Common myeloid progenitor, CD34-positive (primary cell): ENCODE results near the gene GRK2.
"Not testable (repeated sequence)": the region's sequence is repeated elsewhere in the genome, so short reads cannot be mapped to it uniquely, and the experiment has no call there.

Experiments
- CTCF ChIA-PET: fragments of 350-600 bp; sonication (Branson Sonifier 250); formaldehyde crosslinking; loops from one replicate; lab custom pipeline; 2021; ENCODE audit warnings: antibody characterized with exemption; lab: Charles Lee
- POLR2A ChIA-PET: fragments of 350-600 bp; sonication (Branson Sonifier 250); formaldehyde crosslinking; loops from one replicate; lab custom pipeline; 2021; ENCODE audit warnings: antibody characterized with exemption; lab: Charles Lee
- DNase-seq, 3 donors: peaks; one replicate each; pipeline versions ENCODE4 v3.0.0 to v3.0.0-alpha.2; 2013
- H3K27ac ChIP-seq, 2 experiments: 1 replicate in 1 of 2; 2 replicates in 1 of 2; pipeline ENCODE4 v1.7.0; 2013; ENCODE audit warnings: inconsistent platforms in 2 of 2, low read length in 2 of 2, mild to moderate bottlenecking in 2 of 2, low read depth in 1 of 2, moderate library complexity in 1 of 2; ENCODE audit not compliant: severe bottlenecking in 2 of 2, insufficient read depth in 1 of 2, poor library complexity in 1 of 2
- H3K27me3 ChIP-seq, 5 experiments: replicated peaks in 2 of 5; 1 replicate in 3 of 5; 2 replicates in 2 of 5; pipeline versions ENCODE4 v1.6.1 to v1.7.0; 2013; ENCODE audit warnings: low read length in 4 of 5, mild to moderate bottlenecking in 2 of 5, moderate library complexity in 2 of 5, inconsistent platforms in 1 of 5; ENCODE audit not compliant: insufficient read depth in 5 of 5, control insufficient read depth in 4 of 5
- H3K36me3 ChIP-seq, 4 experiments: 1 replicate in 2 of 4; 2 replicates in 2 of 4; pipeline versions ENCODE4 v1.6.1 to v1.7.0; 2013; ENCODE audit warnings: low read length in 3 of 4, control low read depth in 1 of 4, mild to moderate bottlenecking in 1 of 4; ENCODE audit not compliant: control insufficient read depth in 4 of 4, insufficient read depth in 4 of 4
- H3K4me1 ChIP-seq, 4 experiments: 1 replicate in 3 of 4; 2 replicates in 1 of 4; pipeline versions ENCODE4 v1.6.1 to v1.7.1; 2013; ENCODE audit warnings: low read length in 3 of 4, mild to moderate bottlenecking in 3 of 4, control low read depth in 1 of 4, inconsistent platforms in 1 of 4, moderate library complexity in 1 of 4; ENCODE audit not compliant: control insufficient read depth in 4 of 4, insufficient read depth in 4 of 4; ENCODE audit errors: control extremely low read depth in 1 of 4
- H3K4me3 ChIP-seq, 7 experiments: 1 replicate in 4 of 7; 2 replicates in 3 of 7; pipeline versions ENCODE4 v1.5.1 to v1.7.0; 2013; ENCODE audit warnings: mild to moderate bottlenecking in 7 of 7, low read length in 6 of 7, moderate library complexity in 6 of 7, inconsistent platforms in 2 of 7, low read depth in 2 of 7, control low read depth in 1 of 7; ENCODE audit not compliant: insufficient read depth in 4 of 7, control insufficient read depth in 1 of 7; ENCODE audit errors: extremely low read depth in 1 of 7
- H3K9me3 ChIP-seq, 5 experiments: 1 replicate in 4 of 5; 2 replicates in 1 of 5; pipeline versions ENCODE4 v1.6.1 to v1.7.1; 2013; ENCODE audit warnings: low read length in 4 of 5, mild to moderate bottlenecking in 2 of 5, inconsistent platforms in 1 of 5, low read depth in 1 of 5, moderate library complexity in 1 of 5; ENCODE audit not compliant: control insufficient read depth in 4 of 5, insufficient read depth in 2 of 5; ENCODE audit errors: control extremely low read depth in 1 of 5
- WGBS: methylation state at CpG from one replicate; pipeline ENCODE4 v1.1.5; 2013; ENCODE audit not compliant: insufficient coverage; 5-methylcytosine and 5-hydroxymethylcytosine counted together

The GRK2 gene

DNA sequence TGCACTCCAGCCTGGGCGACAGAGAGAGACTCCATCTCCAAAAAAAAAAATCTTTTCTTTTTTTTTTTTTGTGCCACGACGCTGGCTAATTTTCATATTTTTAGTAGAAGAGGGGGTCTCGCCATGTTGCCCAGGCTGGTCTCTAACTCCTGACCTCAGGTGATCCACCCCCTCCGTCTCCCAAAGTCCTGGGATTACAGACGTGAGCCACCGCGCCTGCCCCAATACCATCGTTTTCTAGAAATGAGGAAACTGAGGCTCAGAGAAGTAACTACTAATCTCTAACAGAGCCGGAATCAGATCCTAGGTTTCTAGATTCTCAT, 50.6 kb downstream of the GRK2 start:
- peak overlapping the region; percentile 49 to 91 (median 86) for H3K4me3 ChIP-seq
- peaks cover 9 to 33% (median 26%) of the 10 kb centered on the region in 4 experiments for H3K4me1 ChIP-seq
- H3K27ac ChIP-seq = peak overlapping the region in 1 of 2 experiments; percentile 80
- WGBS = 0% methylated on average over 3 of the region's 10 CpGs
- no peaks in the 10 kb centered on the region for H3K9me3 ChIP-seq
- ChIA-PET CTCF (interaction anchor here (0.8 to 11.4 kb wide), 23 partner anchors 8 to 236 kb away, joined by 3 to 124 read pairs (median 5); partner anchors contain the start of genes ANKRD13D, GRK2 and SSH3), POLR2A (interaction anchor here (0.6 to 3.6 kb wide), 13 partner anchors 14 to 77 kb away, joined by 3 to 26 read pairs (median 7); partner anchors contain the start of genes ANKRD13D, GRK2 and SSH3)
- no peak for DNase-seq
- H3K36me3 ChIP-seq = peaks cover 0 to 2% (median 0%) of the 10 kb centered on the region in 4 experiments
- no peaks in the 10 kb centered on the region for H3K27me3 ChIP-seq

DNA sequence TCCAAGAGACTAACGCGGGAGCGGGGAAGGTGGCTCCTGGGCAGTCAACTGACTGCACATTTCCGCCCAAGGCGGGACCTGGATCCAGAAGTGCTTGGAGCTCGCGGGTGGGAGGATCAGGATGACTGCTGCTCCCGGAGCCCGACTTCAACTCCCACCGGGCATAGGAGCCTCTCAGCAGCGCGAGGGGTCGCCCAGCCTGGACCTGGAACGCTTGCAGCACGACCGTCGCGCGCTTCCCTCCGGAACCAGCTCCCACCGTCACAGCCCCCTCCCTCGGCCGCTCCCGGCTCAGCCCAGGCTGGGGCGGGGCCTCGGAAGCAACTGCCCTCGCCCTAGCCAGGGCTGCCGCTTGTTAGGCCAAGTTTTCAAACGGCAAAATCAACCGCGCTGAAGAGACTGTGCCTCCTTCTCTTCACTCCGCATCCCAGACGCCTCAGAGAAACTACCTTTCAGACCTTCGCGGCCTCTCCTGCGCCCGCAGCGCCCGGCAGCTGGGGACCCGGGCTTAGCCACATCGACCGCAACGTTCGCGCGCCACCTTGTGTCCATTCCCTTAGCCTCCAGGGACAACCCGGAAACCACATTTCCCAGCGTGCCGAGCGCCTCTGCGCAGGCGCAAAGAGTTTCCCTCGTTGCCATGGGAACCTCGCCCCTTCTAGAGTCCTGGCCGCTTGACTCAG, 51.1 kb downstream of the GRK2 start:
- WGBS = 0% methylated on average over 48 of the region's 55 CpGs
- ChIA-PET POLR2A (interaction anchor here (0.6 to 3.6 kb wide), 15 partner anchors 14 to 104 kb away, joined by 3 to 26 read pairs (median 6); partner anchors contain the start of genes ANKRD13D, GRK2 and SSH3), CTCF (interaction anchor here (0.6 to 11.4 kb wide), 28 partner anchors 8 to 237 kb away, joined by 3 to 124 read pairs (median 4); partner anchors contain the start of genes ANKRD13D, GRK2 and SSH3)
- no peaks in the 10 kb centered on the region for H3K9me3 ChIP-seq
- peak; percentile 95 to 98 (median 96) for DNase-seq
- H3K27ac ChIP-seq = peak overlapping the region; percentile 25 to 80
- H3K4me3 ChIP-seq = peak overlapping the region; percentile 53 to 91 (median 86)
- peaks cover 9 to 30% (median 24%) of the 10 kb centered on the region in 4 experiments for H3K4me1 ChIP-seq
- no peaks in the 10 kb centered on the region for H3K27me3 ChIP-seq
- H3K36me3 ChIP-seq = no peaks in the 10 kb centered on the region

DNA sequence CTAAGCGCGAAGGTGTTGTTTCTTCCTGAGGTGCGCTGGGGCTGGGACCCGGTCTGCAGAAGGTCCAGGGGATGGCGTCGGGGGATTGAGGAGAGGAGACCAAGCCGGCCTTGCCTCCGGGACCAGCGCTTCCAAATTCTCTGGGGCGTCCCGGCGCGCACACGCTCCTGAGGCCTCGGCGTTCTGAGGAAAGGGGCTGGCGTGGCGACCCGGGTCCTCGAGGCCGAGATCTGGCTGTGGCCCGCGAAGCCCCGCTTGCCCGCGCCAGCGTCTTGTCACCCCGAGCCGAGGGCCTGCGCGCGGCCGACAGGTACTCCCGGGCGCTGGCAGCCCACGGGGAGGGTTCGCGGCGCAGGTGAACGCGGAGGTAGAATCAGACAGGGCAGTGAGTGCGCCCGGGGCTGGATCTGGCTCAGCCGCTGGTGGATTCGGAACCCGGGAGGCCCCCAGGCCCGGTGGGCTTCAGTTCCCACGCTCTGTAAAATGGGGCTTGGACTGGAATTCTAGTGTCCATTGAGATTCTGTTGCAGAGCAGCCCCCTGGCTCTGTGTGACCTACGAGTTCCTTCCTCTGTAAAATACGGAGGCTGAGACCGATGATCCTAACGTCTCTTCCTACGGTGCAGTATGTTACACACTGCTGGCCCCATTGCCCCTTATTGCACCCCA, 51.7 kb downstream of the GRK2 start:
- 0% methylated on average over 37 of the region's 53 CpGs for WGBS
- ChIA-PET CTCF (interaction anchor here (0.6 to 11.4 kb wide), 26 partner anchors 9 to 146 kb away, joined by 3 to 124 read pairs (median 5); partner anchors contain the start of genes ANKRD13D, GRK2 and SSH3), POLR2A (interaction anchor here (0.6 to 3.6 kb wide), 14 partner anchors 15 to 104 kb away, joined by 3 to 26 read pairs (median 6); partner anchors contain the start of genes ANKRD13D, GRK2 and SSH3)
- peak in 1 of 3 donors; percentile 21 for DNase-seq
- Histone ChIP-seq H3K27ac (peak overlapping the region; percentile 25 to 80), H3K4me3 (peak overlapping the region; percentile 53 to 91 (median 86)), H3K27me3 (no peaks in the 10 kb centered on the region), H3K9me3 (no peaks in the 10 kb centered on the region), H3K36me3 (no peaks in the 10 kb centered on the region), H3K4me1 (peaks cover 4 to 23% (median 18%) of the 10 kb centered on the region in 4 experiments)

DNA sequence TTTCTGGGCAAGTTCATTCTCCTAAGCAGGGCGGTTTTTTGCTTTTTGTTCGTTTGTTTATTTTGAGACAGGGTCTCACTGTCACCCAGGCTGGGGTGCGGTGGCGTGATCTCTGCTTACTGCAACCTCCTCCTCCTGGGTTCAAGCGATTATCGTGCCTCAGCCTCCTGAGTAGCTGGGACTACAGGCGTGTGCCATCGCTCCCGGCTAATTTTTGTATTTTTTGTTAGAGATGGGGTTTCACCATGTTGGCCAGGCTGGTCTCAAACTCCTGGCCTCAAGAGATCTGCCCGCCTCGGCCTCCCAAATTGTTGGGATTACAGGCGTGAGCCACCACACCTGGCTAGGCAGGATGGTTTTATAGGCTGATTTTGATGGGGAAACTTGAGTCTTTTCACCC, 52.6 kb downstream of the GRK2 start:
- POLR2A ChIA-PET = interaction anchor here (0.6 to 3.6 kb wide), 6 partner anchors 30 to 339 kb away, joined by 3 to 26 read pairs (median 4); partner anchors contain the start of genes ANKRD13D, GRK2 and PPP1CA
- H3K36me3 ChIP-seq, H3K27me3 ChIP-seq, H3K9me3 ChIP-seq, H3K4me3 ChIP-seq, DNase-seq, H3K27ac ChIP-seq: not testable (repeated sequence)
- 94% methylated on average over 8 of the region's 12 CpGs for WGBS
- peaks cover 4 to 20% (median 14%) of the 10 kb centered on the region in 4 experiments for H3K4me1 ChIP-seq
- CTCF ChIA-PET = interaction anchor here (1.0 to 11.4 kb wide), 9 partner anchors 13 to 68 kb away, joined by 3 to 124 read pairs (median 15); partner anchors contain the start of gene ANKRD13D

DNA sequence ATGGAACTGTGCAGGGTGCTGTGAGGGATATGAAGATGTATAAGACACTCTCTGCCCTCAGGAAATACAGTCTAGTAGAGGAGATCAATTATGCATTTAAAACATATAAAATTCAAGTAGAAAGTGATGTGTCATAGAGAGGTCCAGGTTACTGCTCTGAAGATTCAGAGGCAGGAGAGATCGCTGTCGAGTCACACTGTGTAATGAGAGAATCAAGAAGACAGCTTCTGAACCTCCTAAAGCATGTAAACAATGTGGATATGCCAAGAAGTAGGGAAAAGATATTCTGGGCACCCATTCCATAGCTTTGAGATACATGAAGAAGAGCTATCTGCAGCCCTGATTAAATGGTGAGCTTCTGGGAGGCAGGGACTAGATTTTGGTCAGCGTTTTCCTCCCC, 53.7 kb downstream of the GRK2 start:
- ChIA-PET POLR2A (interaction anchor here (0.9 to 1.0 kb wide), 2 partner anchors 31 to 32 kb away, joined by 4 read pairs; partner anchors contain the start of gene ANKRD13D), CTCF (interaction anchor here (0.7 to 11.4 kb wide), 11 partner anchors 14 to 67 kb away, joined by 3 to 124 read pairs (median 6); partner anchors contain the start of gene ANKRD13D)
- Histone ChIP-seq H3K9me3 (no peaks in the 10 kb centered on the region), H3K27ac (no peak overlapping the region), H3K27me3 (no peaks in the 10 kb centered on the region), H3K4me3 (no peak overlapping the region), H3K4me1 (peaks cover 4 to 20% (median 14%) of the 10 kb centered on the region in 4 experiments), H3K36me3 (no peaks in the 10 kb centered on the region)
- WGBS = 93% methylated on average over 3 of the region's 3 CpGs
- DNase-seq = no peak

DNA sequence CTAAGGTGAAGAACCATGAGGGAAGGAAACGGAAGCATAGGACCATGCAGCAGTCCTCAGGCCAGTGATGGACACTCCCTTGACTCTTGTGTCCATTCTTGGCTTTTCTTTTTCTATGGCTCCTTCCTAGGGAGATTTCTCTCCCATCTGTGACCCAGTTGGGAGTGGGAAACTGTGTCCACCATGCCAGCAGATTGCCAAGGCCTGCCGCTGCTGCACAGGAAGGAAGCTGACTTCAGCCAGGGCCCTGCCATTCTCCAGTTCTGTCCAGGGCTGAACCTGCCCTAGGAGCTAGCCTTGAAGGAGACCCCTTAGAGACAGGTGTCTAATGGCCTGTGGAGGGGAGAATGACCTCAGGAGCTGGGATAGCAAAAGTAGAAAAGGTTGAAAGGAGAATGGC, 54.4 kb downstream of the GRK2 start:
- ChIA-PET CTCF (interaction anchor here (0.7 to 11.4 kb wide), 11 partner anchors 13 to 67 kb away, joined by 3 to 124 read pairs (median 5); partner anchors contain the start of gene ANKRD13D), POLR2A (no interaction called here)
- peaks cover 4 to 20% (median 14%) of the 10 kb centered on the region in 4 experiments for H3K4me1 ChIP-seq
- 85% methylated on average over 1 of the region's 2 CpGs for WGBS
- H3K27ac ChIP-seq = no peak overlapping the region
- H3K4me3 ChIP-seq = no peak overlapping the region
- no peak for DNase-seq
- H3K36me3 ChIP-seq = no peaks in the 10 kb centered on the region
- no peaks in the 10 kb centered on the region for H3K27me3 ChIP-seq
- H3K9me3 ChIP-seq = no peaks in the 10 kb centered on the region
